BJ (cell line): Measurements from ENCODE around the gene TBL1X. TPM values are rescaled to one million over a fixed set of nuclear protein-coding genes. Genes with fewer than 3 reads are reported as not detected.

Source experiments
- CTCF ChIA-PET: fragments of 350-600 bp; formaldehyde crosslinking; extraction: SDS; loops from one replicate; lab custom pipeline; 2021; ENCODE audit warnings: antibody characterized with exemption, inconsistent platforms; lab: Yijun Ruan, JAX
- POLR2A ChIA-PET: fragments of 300-600 bp; sonication (Branson Sonifier 250); formaldehyde crosslinking; extraction: SDS; loops from one replicate; lab custom pipeline; 2021; ENCODE audit warnings: antibody characterized with exemption; lab: Charles Lee
- DNase-seq: peaks from one replicate; pipeline ENCODE4 v3.0.0-alpha.2; 2011; ENCODE audit warnings: low read depth
- H3K27me3 ChIP-seq: 2 replicates; pipeline ENCODE4 v1.6.0; 2011; ENCODE audit warnings: low read length; ENCODE audit not compliant: control insufficient read depth, insufficient read depth
- H3K36me3 ChIP-seq: 2 replicates; pipeline ENCODE4 v1.5.1; 2011; ENCODE audit warnings: low read length; ENCODE audit not compliant: control insufficient read depth, insufficient read depth
- H3K4me3 ChIP-seq: 2 replicates; pipeline ENCODE4 v1.5.1; 2011; ENCODE audit warnings: low read depth, mild to moderate bottlenecking, control low read depth, low read length
- polyA plus RNA-seq: library from polyadenylated mRNA; depleted of rRNA; stranded (reverse); fragments of >200 nt; gene quantifications from 2 replicates; pipeline ENCODE4 v1.2.3, GENCODE V29; 2011
- TF ChIP-seq, protein P1 (sequence below): IDR thresholded peaks from 2 replicates; pipeline ENCODE4 v1.5.1; 2011; ENCODE audit warnings: low read depth, mild to moderate bottlenecking, control low read depth, inconsistent platforms, low read length, moderate library complexity; ENCODE audit not compliant: insufficient read depth

The TBL1X gene
- polyA plus RNA-seq, 1 experiment = 13.2 TPM

GRCh38 chrX:9436812-9437211 is 28.0 kb upstream of the TBL1X start:
- POLR2A ChIA-PET = no interaction called here
- Histone ChIP-seq H3K27me3 (no peaks in the 10 kb centered on the region), H3K4me3 (no peak overlapping the region), H3K36me3 (no peaks in the 10 kb centered on the region)
- TF ChIP-seq, protein P1, sequence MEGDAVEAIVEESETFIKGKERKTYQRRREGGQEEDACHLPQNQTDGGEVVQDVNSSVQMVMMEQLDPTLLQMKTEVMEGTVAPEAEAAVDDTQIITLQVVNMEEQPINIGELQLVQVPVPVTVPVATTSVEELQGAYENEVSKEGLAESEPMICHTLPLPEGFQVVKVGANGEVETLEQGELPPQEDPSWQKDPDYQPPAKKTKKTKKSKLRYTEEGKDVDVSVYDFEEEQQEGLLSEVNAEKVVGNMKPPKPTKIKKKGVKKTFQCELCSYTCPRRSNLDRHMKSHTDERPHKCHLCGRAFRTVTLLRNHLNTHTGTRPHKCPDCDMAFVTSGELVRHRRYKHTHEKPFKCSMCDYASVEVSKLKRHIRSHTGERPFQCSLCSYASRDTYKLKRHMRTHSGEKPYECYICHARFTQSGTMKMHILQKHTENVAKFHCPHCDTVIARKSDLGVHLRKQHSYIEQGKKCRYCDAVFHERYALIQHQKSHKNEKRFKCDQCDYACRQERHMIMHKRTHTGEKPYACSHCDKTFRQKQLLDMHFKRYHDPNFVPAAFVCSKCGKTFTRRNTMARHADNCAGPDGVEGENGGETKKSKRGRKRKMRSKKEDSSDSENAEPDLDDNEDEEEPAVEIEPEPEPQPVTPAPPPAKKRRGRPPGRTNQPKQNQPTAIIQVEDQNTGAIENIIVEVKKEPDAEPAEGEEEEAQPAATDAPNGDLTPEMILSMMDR = no peak
- CTCF ChIA-PET = no interaction called here
- no peak for DNase-seq

GRCh38 chrX:9438933-9439494 is 25.8 kb upstream of the TBL1X start:
- POLR2A ChIA-PET = no interaction called here
- Histone ChIP-seq H3K4me3 (no peak overlapping the region), H3K27me3 (no peaks in the 10 kb centered on the region), H3K36me3 (no peaks in the 10 kb centered on the region)
- no peak for DNase-seq
- CTCF ChIA-PET = no interaction called here
- TF ChIP-seq, protein P1 = no peak

GRCh38 chrX:9440116-9440844 is 24.6 kb upstream of the TBL1X start:
- DNase-seq = no peak
- CTCF ChIA-PET = interaction anchor here (0.5 kb wide), 1 partner anchor 351 kb away, joined by 3 read pairs; no protein-coding TSS in a partner anchor

DNA sequence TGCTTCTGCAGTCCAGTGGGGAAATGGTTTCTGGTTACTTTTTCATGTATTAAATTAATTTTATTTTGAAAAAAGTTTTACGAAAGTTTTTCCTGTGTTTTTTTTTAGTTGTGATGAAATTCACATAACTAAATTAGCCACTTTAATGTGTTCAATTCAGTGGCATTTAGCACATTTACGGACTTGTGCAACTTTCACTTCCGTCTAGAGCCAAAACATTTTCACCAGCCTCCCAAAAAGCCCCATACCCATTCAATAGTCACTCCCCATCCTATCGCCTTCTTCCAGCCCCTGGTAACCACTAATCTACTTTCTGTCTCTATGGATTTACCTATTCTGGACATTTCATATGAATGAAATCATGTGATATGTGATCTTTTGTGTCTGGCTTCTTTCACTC is 22.8 kb upstream of the TBL1X start:
- H3K27me3 ChIP-seq = no peaks in the 10 kb centered on the region
- TF ChIP-seq, protein P1 = no peak
- no peak for DNase-seq
- ChIA-PET POLR2A (no interaction called here), CTCF (no interaction called here)
- no peaks in the 10 kb centered on the region for H3K36me3 ChIP-seq
- no peak overlapping the region for H3K4me3 ChIP-seq

More at GRCh38 chrX:9440116-9440844, 24.6 kb upstream of the TBL1X start:
- Histone ChIP-seq H3K4me3 (no peak overlapping the region), H3K27me3 (no peaks in the 10 kb centered on the region), H3K36me3 (no peaks in the 10 kb centered on the region)
- POLR2A ChIA-PET = no interaction called here
- TF ChIP-seq, protein P1 = no peak

GRCh38 chrX:9443327-9443726 is 21.5 kb upstream of the TBL1X start:
- POLR2A ChIA-PET = no interaction called here
- Histone ChIP-seq H3K27me3 (no peaks in the 10 kb centered on the region), H3K36me3 (no peaks in the 10 kb centered on the region), H3K4me3 (no peak overlapping the region)
- CTCF ChIA-PET = no interaction called here
- no peak for DNase-seq
- TF ChIP-seq, protein P1 = no peak
